HL-60/S4 treated with phorbol 12-myristate 13-acetate at 8.2 ng/mL for 4 days and 3 days (cell line): ENCODE data around the gene PRKCD.

Experiments
- in situ Hi-C: fragments of 300-500 bp; cut with MboI; formaldehyde crosslinking; loops from 2 replicates; pipeline ENCODE4 v1.15.0; 2022; ENCODE audit warnings: low sequenced_read_pairs

Gene PRKCD

GRCh38 chr3:53160660-53161449 is at the start of gene PRKCD:
TSS of gene PRKCD (plus strand) at chr3:53161209. CDS start at chr3:53178423, 17,214 bp downstream.
- in situ Hi-C loops = no loop called here

GRCh38 chr3:53111822-53112221 is 49.2 kb upstream of the PRKCD start:
- in situ Hi-C loops = loop anchor here (25.0 kb wide), 1 partner anchor 600 kb away; no protein-coding TSS in a partner anchor

- in situ Hi-C loops = loop anchor here (25.0 kb wide), 1 partner anchor 599 kb away; no protein-coding TSS in a partner anchor
Measured at GRCh38 chr3:53113293-53114010, 47.6 kb upstream of the PRKCD start.

- in situ Hi-C loops = loop anchor here (25.0 kb wide), 1 partner anchor 598 kb away; no protein-coding TSS in a partner anchor
Measured at GRCh38 chr3:53114011-53114400, 47.0 kb upstream of the PRKCD start.

- in situ Hi-C loops = loop anchor here (25.0 kb wide), 1 partner anchor 598 kb away; no protein-coding TSS in a partner anchor
Measured at GRCh38 chr3:53114412-53115074, 46.5 kb upstream of the PRKCD start.

- in situ Hi-C loops = loop anchor here (25.0 kb wide), 1 partner anchor 595 kb away; no protein-coding TSS in a partner anchor
Measured at GRCh38 chr3:53116956-53117355, 44.1 kb upstream of the PRKCD start.

- in situ Hi-C loops = loop anchor here (25.0 kb wide), 1 partner anchor 592 kb away; no protein-coding TSS in a partner anchor
Measured at GRCh38 chr3:53120336-53120735, 40.7 kb upstream of the PRKCD start.

GRCh38 chr3:53122255-53122932 is 38.6 kb upstream of the PRKCD start:
- in situ Hi-C loops = loop anchor here (25.0 kb wide), 1 partner anchor 590 kb away; no protein-coding TSS in a partner anchor

- in situ Hi-C loops = loop anchor here (25.0 kb wide), 1 partner anchor 589 kb away; no protein-coding TSS in a partner anchor
Measured at GRCh38 chr3:53122933-53123305, 38.1 kb upstream of the PRKCD start.

GRCh38 chr3:53123510-53123909 is 37.5 kb upstream of the PRKCD start:
- in situ Hi-C loops = loop anchor here (25.0 kb wide), 1 partner anchor 589 kb away; no protein-coding TSS in a partner anchor

GRCh38 chr3:53123953-53124352 is 37.1 kb upstream of the PRKCD start:
- in situ Hi-C loops = loop anchor here (25.0 kb wide), 1 partner anchor 588 kb away; no protein-coding TSS in a partner anchor

- in situ Hi-C loops = no loop called here
Measured at GRCh38 chr3:53126601-53127000, 34.4 kb upstream of the PRKCD start.

GRCh38 chr3:53129344-53129743 is 31.7 kb upstream of the PRKCD start:
- in situ Hi-C loops = no loop called here

- in situ Hi-C loops = no loop called here
Measured at GRCh38 chr3:53130179-53131061, 30.6 kb upstream of the PRKCD start, which contains the start of gene RFT1. TSS of gene RFT1 (minus strand) at chr3:53130435. CDS start at chr3:53130400, 35 bp downstream.

GRCh38 chr3:53131096-53131495 is 29.9 kb upstream of the PRKCD start:
- in situ Hi-C loops = no loop called here

- in situ Hi-C loops = no loop called here
Measured at GRCh38 chr3:53132347-53132746, 28.7 kb upstream of the PRKCD start.

- in situ Hi-C loops = no loop called here
Measured at GRCh38 chr3:53134631-53135232, 26.3 kb upstream of the PRKCD start.

GRCh38 chr3:53137221-53137620 is 23.8 kb upstream of the PRKCD start:
- in situ Hi-C loops = no loop called here
